Endothelial cell of umbilical vein (primary cell): ENCODE data around the gene RPS13. TPM values are rescaled to one million over a fixed set of nuclear protein-coding genes. Genes with fewer than 3 reads are reported as not detected.

ENCODE experiments used
- BruUV-seq: library from RNA; stranded (reverse); fragments of 400-500 nt; replicated peaks from 2 replicates; lab custom pipeline; 2021; lab: Mats Ljungman, UMichigan
- CTCF ChIA-PET: fragments of 300-600, 350-600 bp; sonication (Branson Sonifier 250); formaldehyde crosslinking; loops from one replicate; lab custom pipeline; 2021; ENCODE audit warnings: antibody characterized with exemption, inconsistent platforms; lab: Charles Lee
- POLR2A ChIA-PET: fragments of 300-600, 350-600 bp; sonication (Branson Sonifier 250); formaldehyde crosslinking; loops from one replicate; lab custom pipeline; 2021; ENCODE audit warnings: antibody characterized with exemption, inconsistent platforms; lab: Charles Lee
- DNase-seq: peaks from one replicate; pipeline ENCODE4 v3.0.0-alpha.2; 2011; ENCODE audit warnings: low read depth, low spot score
- FAIRE-seq: peaks from 2 replicates; lab custom pipeline; 2011; peaks lifted over from hg19 to GRCh38; lab: Jason Lieb, UNC
- H2AFZ ChIP-seq: 2 replicates; pipeline ENCODE4 v1.6.0; 2012; ENCODE audit warnings: low read depth, low read length, control low read depth, inconsistent platforms
- H3K27ac ChIP-seq: 2 replicates; pipeline ENCODE4 v1.5.1; 2011; ENCODE audit warnings: low read depth, mild to moderate bottlenecking, control low read depth, low read length, moderate library complexity; ENCODE audit not compliant: insufficient read depth
- H3K27me3 ChIP-seq, 2 experiments: 2 replicates each; pipeline versions ENCODE4 v1.6.0 to v1.6.1; 2011; ENCODE audit warnings: low read length in 2 of 2, mixed read lengths in 1 of 2; ENCODE audit not compliant: control insufficient read depth in 2 of 2, insufficient read depth in 2 of 2
- H3K36me3 ChIP-seq, 2 experiments: 2 replicates in 1 of 2; 3 replicates in 1 of 2; pipeline ENCODE4 v1.5.1; 2011; ENCODE audit warnings: low read length in 2 of 2, mild to moderate bottlenecking in 1 of 2, moderate library complexity in 1 of 2; ENCODE audit not compliant: control insufficient read depth in 2 of 2, insufficient read depth in 2 of 2; ENCODE audit errors: extremely low read depth in 1 of 2
- H3K4me1 ChIP-seq: 3 replicates; pipeline ENCODE4 v1.5.1; 2011; ENCODE audit warnings: mild to moderate bottlenecking, low read length; ENCODE audit not compliant: control insufficient read depth, insufficient read depth; ENCODE audit errors: extremely low read depth
- H3K4me2 ChIP-seq: 2 replicates; pipeline ENCODE4 v1.6.1; 2011; ENCODE audit warnings: low read length, control low read depth, mixed read lengths; ENCODE audit not compliant: insufficient read depth
- H3K4me3 ChIP-seq, 3 experiments: fragments of 200-600 bp in 1 of 3; sonication (generic), shearing (Covaris generic) in 1 of 3; replicated peaks in 1 of 3; 2 replicates each; pipeline ENCODE4 v1.5.1; 2011 to 2016; ENCODE audit warnings: control low read depth in 3 of 3, low read length in 3 of 3, mild to moderate bottlenecking in 2 of 3, inconsistent platforms in 1 of 3, low read depth in 1 of 3, moderate library complexity in 1 of 3; ENCODE audit not compliant: insufficient read depth in 1 of 3
- H3K79me2 ChIP-seq: 2 replicates; pipeline ENCODE4 v1.6.0; 2012; ENCODE audit warnings: low read length, inconsistent platforms; ENCODE audit not compliant: control insufficient read depth, insufficient read depth
- H3K9ac ChIP-seq: replicated peaks from 2 replicates; pipeline ENCODE3; 2011; ENCODE audit warnings: low read length, control low read depth; ENCODE audit not compliant: insufficient read depth; ENCODE audit errors: extremely low read depth
- H3K9me1 ChIP-seq: replicated peaks from 3 replicates; pipeline ENCODE4 v1.6.0; 2011; ENCODE audit warnings: mild to moderate bottlenecking, low read length; ENCODE audit not compliant: control insufficient read depth, insufficient read depth; ENCODE audit errors: extremely low read depth
- H3K9me3 ChIP-seq: replicated peaks from 2 replicates; pipeline ENCODE4 v1.5.1; 2012; ENCODE audit warnings: low read length, inconsistent platforms; ENCODE audit not compliant: control insufficient read depth, insufficient read depth
- H4K20me1 ChIP-seq: replicated peaks from 2 replicates; pipeline ENCODE3; 2011; ENCODE audit warnings: mild to moderate bottlenecking, low read length; ENCODE audit not compliant: control insufficient read depth, insufficient read depth; ENCODE audit errors: extremely low read depth
- FOS ChIP-seq: IDR thresholded peaks from 2 replicates; pipeline ENCODE4 v1.6.1; 2011; ENCODE audit warnings: mild to moderate bottlenecking, low read length, moderate library complexity, borderline replicate concordance; ENCODE audit not compliant: insufficient read depth
- GATA2 ChIP-seq: IDR thresholded peaks from 2 replicates; pipeline ENCODE4 v1.7.0; 2011; ENCODE audit warnings: low read depth, mild to moderate bottlenecking, moderate library complexity, mixed read lengths, low read length; ENCODE audit not compliant: insufficient read length, insufficient read depth
- JUN ChIP-seq: IDR thresholded peaks from 2 replicates; pipeline ENCODE4 v1.6.1; 2011; ENCODE audit warnings: borderline replicate concordance, low read depth; ENCODE audit not compliant: insufficient read length, insufficient read depth
- MYC ChIP-seq: IDR thresholded peaks from one replicate; pipeline ENCODE4 v1.6.1; 2011; ENCODE audit warnings: mild to moderate bottlenecking, low read depth, low read length
- POLR2A ChIP-seq: IDR thresholded peaks from 2 replicates; pipeline ENCODE4 v1.6.1; 2012; ENCODE audit warnings: low read depth, mild to moderate bottlenecking, control low read depth, low read length
- POLR2AphosphoS5 ChIP-seq: IDR thresholded peaks from 2 replicates; pipeline ENCODE4 v1.6.1; 2012; ENCODE audit warnings: low read depth, mild to moderate bottlenecking, control low read depth, low read length, moderate library complexity; ENCODE audit not compliant: insufficient read depth
- dilution Hi-C: fragments of 300-500 bp; cut with MboI; formaldehyde crosslinking; loops from one replicate; pipeline ENCODE4 v1.15.0; 2019; ENCODE audit warnings: low sequenced_read_pairs; ENCODE audit not compliant: extremely low pct_ligation_motif_present
- intact Hi-C: fragments of 100-400 bp; cut with micrococcal nuclease; formaldehyde crosslinking; loops from one replicate; pipeline ENCODE4 v1.10.0; 2022
- polyA plus RNA-seq, 4 experiments: library from polyadenylated mRNA; depleted of rRNA in 3 of 4; stranded (reverse) in 3 of 4; unstranded in 1 of 4; fragments of >200 nt; gene quantifications; 2 replicates each; pipeline versions ENCODE4 v1.2.1 to v1.2.3, GENCODE V29; 2011 to 2012; ENCODE audit warnings: missing spikeins in 1 of 4
- total RNA-seq: library from RNA; stranded (reverse); gene quantifications from 2 replicates; pipeline ENCODE4 v1.2.3, GENCODE V29; 2021

RPS13 gene
- total and polyA plus RNA-seq, 2 donors (not counting 3 experiments of a cell fraction or from before 2014, with no cell fraction given) = 1,169 to 1,745 TPM

- intact Hi-C loops = loop anchor here (5.0 kb wide), 2 partner anchors 202 to 1247 kb away; partner anchors contain the start of genes GTF2H1, HPS5 and NUCB2
- dilution Hi-C loops = no loop called here
Observed at GRCh38 chr11:17075506-17075905, 2.0 kb downstream of the RPS13 start.

DNA sequence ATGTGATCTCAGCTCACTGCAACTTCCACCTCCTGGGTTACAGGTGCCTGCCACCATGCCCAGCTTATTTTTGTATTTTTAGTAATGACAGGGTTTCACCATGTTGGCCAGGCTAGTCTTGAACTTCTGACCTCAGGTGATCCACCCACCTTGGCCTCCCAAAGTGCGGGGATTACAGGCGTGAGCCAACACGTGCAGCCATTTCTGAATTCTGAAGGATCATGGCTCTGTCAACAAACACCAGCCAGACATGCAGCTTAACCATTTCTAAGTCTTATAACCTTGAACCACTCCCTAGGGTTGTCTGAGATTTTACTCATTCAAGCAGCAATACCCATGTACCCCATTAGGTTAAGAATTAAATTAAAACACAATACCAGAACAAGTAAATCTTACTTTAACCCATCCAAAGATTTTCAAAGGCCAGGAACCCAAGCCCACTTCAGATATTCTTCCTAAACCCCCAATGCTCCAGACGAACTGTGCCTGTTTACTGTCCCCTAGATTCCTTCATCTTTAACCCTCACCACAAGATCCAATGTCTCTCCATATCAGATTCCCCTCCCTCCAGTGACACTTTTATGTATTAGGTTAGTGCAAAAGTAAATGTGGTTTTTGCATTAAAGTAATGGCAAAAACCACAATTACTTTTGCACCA is 4.0 kb downstream of the RPS13 start:
- Histone ChIP-seq H3K4me3 (no peak overlapping the region), H3K9me3 (no peaks in the 10 kb centered on the region), H3K4me2 (no peak overlapping the region), H3K4me1 (peaks cover 14% of the 10 kb centered on the region), H3K79me2 (peaks cover 27% of the 10 kb centered on the region), H3K9me1 (no peaks in the 10 kb centered on the region), H4K20me1 (peaks cover 2% of the 10 kb centered on the region), H3K27ac (no peak overlapping the region), H3K9ac (no peak overlapping the region), H2AFZ (no peak overlapping the region), H3K36me3 (peaks cover 3 to 4% of the 10 kb centered on the region in 2 experiments), H3K27me3 (no peaks in the 10 kb centered on the region)
- no peak for TF ChIP-seq JUN
- TF ChIP-seq POLR2AphosphoS5 = peak; percentile 61
- no peak for TF ChIP-seq GATA2
- no peak for TF ChIP-seq MYC
- TF ChIP-seq FOS = no peak
- peak; percentile 45 for TF ChIP-seq POLR2A
- POLR2A ChIA-PET = interaction anchor here (0.7 kb wide), 1 partner anchor 256 kb away, joined by 4 read pairs; no protein-coding TSS in a partner anchor
- intact Hi-C loops (no loop called here), dilution Hi-C loops (no loop called here)
- no TSS peak for BruUV-seq
- FAIRE-seq = no peak
- no peak for DNase-seq
- CTCF ChIA-PET = interaction anchor here (1.0 to 1.7 kb wide), 2 partner anchors 11 to 254 kb away, joined by 5 to 6 read pairs; no protein-coding TSS in a partner anchor

More at GRCh38 chr11:17075506-17075905, 2.0 kb downstream of the RPS13 start:
- Histone ChIP-seq H3K4me1 (peaks cover 14% of the 10 kb centered on the region), H4K20me1 (peaks cover 2% of the 10 kb centered on the region), H3K4me2 (peak overlapping the region; percentile 91), H3K36me3 (peaks cover 3 to 4% of the 10 kb centered on the region in 2 experiments), H3K79me2 (peaks cover 27% of the 10 kb centered on the region), H3K27ac (no peak overlapping the region), H3K9ac (no peak overlapping the region), H3K27me3 (no peaks in the 10 kb centered on the region), H3K9me3 (no peaks in the 10 kb centered on the region), H2AFZ (no peak overlapping the region), H3K9me1 (no peaks in the 10 kb centered on the region), H3K4me3 (peak overlapping the region in 1 of 3 experiments; percentile 43)
- ChIA-PET CTCF (interaction anchor here (1.3 to 1.7 kb wide), 3 partner anchors 12 to 255 kb away, joined by 4 to 5 read pairs (median 4); no protein-coding TSS in a partner anchor), POLR2A (no interaction called here)
- DNase-seq = no peak
- no peak for FAIRE-seq
- TF ChIP-seq MYC = no peak
- TF ChIP-seq POLR2AphosphoS5 = peak; percentile 6
- no TSS peak for BruUV-seq
